ENCODE results near the gene TMEM60. TPM values are rescaled to one million over a fixed set of nuclear protein-coding genes. Genes with fewer than 3 reads are reported as not detected.

The TMEM60 gene
- total and polyA plus RNA-seq, 4 donors, result 4.9 to 16.7 (median 9.8) TPM

DNA sequence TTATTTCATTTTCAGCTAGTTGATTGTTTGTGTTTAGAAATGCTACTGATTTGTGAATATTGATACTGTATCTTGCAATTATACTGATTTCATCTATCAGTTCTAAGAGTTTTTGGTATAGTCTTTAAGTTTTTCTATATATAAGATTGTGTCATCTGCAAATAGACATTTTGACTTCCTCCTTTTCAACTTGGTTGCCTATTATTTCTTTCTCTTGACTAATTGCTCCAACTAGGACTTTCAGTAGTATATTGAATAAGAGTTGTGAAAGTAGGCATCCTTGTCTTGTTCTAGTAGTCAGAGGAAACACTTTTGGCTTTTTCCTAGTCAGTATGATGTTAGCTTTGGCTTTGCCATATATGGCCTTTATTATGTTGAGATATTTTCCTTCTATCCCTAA, 20.8 kb upstream of the TMEM60 start:
- no peak for DNase-seq (ENCODE audit: low spot score)
- Histone ChIP-seq H3K27me3 (ENCODE audit: control insufficient read depth in 4 of 4, insufficient read depth in 4 of 4, low read length in 3 of 4) (no peaks in the 10 kb centered on the region), H3K4me3 (ENCODE audit: low read depth in 1 of 3, low read length in 3 of 3) (no peak overlapping the region), H3K36me3 (ENCODE audit: control insufficient read depth in 4 of 4, insufficient read depth in 3 of 4, low read depth in 1 of 4, low read length in 3 of 4) (no peaks in the 10 kb centered on the region), H3K9me3 (ENCODE audit: control insufficient read depth in 4 of 4, low read length in 3 of 4) (peaks cover 2 to 24% (median 7%) of the 10 kb centered on the region in 4 donors), H3K27ac (ENCODE audit: low read depth in 1 of 2, low read length in 2 of 2) (no peak overlapping the region), H3K4me1 (ENCODE audit: control insufficient read depth in 4 of 4, insufficient read depth in 4 of 4, low read length in 3 of 4) (no peaks in the 10 kb centered on the region), H3K9ac (ENCODE audit: low read depth in 1 of 2, low read length in 2 of 2) (no peak overlapping the region)
- TF ChIP-seq RAD21 (IDR thresholded peaks at IDR 0.05), result no peak
- TF ChIP-seq HNF4G (IDR thresholded peaks at IDR 0.05), result no peak
- no peak for TF ChIP-seq EGR1 (IDR thresholded peaks at IDR 0.05; ENCODE audit: low read depth in 2 of 2)
- TF ChIP-seq, protein P1, sequence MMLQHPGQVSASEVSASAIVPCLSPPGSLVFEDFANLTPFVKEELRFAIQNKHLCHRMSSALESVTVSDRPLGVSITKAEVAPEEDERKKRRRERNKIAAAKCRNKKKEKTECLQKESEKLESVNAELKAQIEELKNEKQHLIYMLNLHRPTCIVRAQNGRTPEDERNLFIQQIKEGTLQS (IDR thresholded peaks at IDR 0.05), result no peak
- no peak for TF ChIP-seq YY1 (IDR thresholded peaks at IDR 0.05)
- no peak for TF ChIP-seq HNF4A (conservative IDR thresholded peaks at IDR 0.05)
- no peak for TF ChIP-seq SP1 (IDR thresholded peaks at IDR 0.05)
- TF ChIP-seq, protein P2, sequence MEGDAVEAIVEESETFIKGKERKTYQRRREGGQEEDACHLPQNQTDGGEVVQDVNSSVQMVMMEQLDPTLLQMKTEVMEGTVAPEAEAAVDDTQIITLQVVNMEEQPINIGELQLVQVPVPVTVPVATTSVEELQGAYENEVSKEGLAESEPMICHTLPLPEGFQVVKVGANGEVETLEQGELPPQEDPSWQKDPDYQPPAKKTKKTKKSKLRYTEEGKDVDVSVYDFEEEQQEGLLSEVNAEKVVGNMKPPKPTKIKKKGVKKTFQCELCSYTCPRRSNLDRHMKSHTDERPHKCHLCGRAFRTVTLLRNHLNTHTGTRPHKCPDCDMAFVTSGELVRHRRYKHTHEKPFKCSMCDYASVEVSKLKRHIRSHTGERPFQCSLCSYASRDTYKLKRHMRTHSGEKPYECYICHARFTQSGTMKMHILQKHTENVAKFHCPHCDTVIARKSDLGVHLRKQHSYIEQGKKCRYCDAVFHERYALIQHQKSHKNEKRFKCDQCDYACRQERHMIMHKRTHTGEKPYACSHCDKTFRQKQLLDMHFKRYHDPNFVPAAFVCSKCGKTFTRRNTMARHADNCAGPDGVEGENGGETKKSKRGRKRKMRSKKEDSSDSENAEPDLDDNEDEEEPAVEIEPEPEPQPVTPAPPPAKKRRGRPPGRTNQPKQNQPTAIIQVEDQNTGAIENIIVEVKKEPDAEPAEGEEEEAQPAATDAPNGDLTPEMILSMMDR (IDR thresholded peaks at IDR 0.05; ENCODE audit: low read depth, low read length, missing input control), result no peak
- TF ChIP-seq, protein P3, sequence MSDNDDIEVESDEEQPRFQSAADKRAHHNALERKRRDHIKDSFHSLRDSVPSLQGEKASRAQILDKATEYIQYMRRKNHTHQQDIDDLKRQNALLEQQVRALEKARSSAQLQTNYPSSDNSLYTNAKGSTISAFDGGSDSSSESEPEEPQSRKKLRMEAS (IDR thresholded peaks at IDR 0.05), result no peak
- TF ChIP-seq, protein P4, sequence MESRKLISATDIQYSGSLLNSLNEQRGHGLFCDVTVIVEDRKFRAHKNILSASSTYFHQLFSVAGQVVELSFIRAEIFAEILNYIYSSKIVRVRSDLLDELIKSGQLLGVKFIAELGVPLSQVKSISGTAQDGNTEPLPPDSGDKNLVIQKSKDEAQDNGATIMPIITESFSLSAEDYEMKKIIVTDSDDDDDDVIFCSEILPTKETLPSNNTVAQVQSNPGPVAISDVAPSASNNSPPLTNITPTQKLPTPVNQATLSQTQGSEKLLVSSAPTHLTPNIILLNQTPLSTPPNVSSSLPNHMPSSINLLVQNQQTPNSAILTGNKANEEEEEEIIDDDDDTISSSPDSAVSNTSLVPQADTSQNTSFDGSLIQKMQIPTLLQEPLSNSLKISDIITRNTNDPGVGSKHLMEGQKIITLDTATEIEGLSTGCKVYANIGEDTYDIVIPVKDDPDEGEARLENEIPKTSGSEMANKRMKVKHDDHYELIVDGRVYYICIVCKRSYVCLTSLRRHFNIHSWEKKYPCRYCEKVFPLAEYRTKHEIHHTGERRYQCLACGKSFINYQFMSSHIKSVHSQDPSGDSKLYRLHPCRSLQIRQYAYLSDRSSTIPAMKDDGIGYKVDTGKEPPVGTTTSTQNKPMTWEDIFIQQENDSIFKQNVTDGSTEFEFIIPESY (IDR thresholded peaks at IDR 0.05), result no peak
- no peak for TF ChIP-seq FOXA1 (IDR thresholded peaks at IDR 0.05)
- TF ChIP-seq GABPA (IDR thresholded peaks at IDR 0.05 in 1 of 2, conservative IDR thresholded peaks at IDR 0.05 in 1 of 2), result no peak
- TF ChIP-seq TAF1 (conservative IDR thresholded peaks at IDR 0.05), result no peak
- TF ChIP-seq FOXA2 (IDR thresholded peaks at IDR 0.05), result no peak
- no peak for TF ChIP-seq JUND (IDR thresholded peaks at IDR 0.05)
- no peak for TF ChIP-seq NR2F2 (IDR thresholded peaks at IDR 0.05)
- TF ChIP-seq, protein P5, sequence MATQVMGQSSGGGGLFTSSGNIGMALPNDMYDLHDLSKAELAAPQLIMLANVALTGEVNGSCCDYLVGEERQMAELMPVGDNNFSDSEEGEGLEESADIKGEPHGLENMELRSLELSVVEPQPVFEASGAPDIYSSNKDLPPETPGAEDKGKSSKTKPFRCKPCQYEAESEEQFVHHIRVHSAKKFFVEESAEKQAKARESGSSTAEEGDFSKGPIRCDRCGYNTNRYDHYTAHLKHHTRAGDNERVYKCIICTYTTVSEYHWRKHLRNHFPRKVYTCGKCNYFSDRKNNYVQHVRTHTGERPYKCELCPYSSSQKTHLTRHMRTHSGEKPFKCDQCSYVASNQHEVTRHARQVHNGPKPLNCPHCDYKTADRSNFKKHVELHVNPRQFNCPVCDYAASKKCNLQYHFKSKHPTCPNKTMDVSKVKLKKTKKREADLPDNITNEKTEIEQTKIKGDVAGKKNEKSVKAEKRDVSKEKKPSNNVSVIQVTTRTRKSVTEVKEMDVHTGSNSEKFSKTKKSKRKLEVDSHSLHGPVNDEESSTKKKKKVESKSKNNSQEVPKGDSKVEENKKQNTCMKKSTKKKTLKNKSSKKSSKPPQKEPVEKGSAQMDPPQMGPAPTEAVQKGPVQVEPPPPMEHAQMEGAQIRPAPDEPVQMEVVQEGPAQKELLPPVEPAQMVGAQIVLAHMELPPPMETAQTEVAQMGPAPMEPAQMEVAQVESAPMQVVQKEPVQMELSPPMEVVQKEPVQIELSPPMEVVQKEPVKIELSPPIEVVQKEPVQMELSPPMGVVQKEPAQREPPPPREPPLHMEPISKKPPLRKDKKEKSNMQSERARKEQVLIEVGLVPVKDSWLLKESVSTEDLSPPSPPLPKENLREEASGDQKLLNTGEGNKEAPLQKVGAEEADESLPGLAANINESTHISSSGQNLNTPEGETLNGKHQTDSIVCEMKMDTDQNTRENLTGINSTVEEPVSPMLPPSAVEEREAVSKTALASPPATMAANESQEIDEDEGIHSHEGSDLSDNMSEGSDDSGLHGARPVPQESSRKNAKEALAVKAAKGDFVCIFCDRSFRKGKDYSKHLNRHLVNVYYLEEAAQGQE (IDR thresholded peaks at IDR 0.05), result no peak
- TF ChIP-seq RXRA (IDR thresholded peaks at IDR 0.05), result no peak
